ENCODE measurements around the gene ZNF669. TPM values are rescaled to one million over a fixed set of nuclear protein-coding genes. Genes with fewer than 3 reads are reported as not detected.
"Not testable (repeated sequence)": the region's sequence is repeated elsewhere in the genome, so short reads cannot be mapped to it uniquely, and the experiment has no call there.

The ZNF669 gene
- total and polyA plus RNA-seq, 3 donors from 2014 or later: 9.4 to 12.1 (median 10.6) TPM

DNA sequence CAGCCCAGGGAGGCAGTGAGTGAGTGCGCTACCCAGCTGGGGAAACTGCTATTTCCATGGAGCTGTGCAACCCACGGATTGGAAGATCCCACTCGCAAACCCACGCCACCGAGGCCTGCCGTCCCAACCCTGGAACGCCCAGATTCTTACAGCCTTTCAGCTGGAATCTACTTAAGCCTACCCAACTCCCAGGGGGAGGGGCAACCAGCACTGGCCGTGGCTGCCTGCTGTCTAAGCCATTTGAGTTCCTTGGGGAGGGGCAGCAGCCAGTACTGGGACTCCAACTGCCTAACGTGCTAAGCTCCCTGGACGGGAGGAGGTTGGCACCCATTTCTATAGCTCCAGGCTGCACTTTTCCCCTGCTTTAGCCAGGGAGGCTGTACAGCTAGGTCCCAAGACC lies 27.1 kb upstream of the ZNF669 start:
- no peaks in the 10 kb centered on the region for H3K4me1 ChIP-seq
- intact Hi-C loops (cut with DNase I; ENCODE audit: low total_unique reads): no loop called here
- H3K36me3 ChIP-seq (ENCODE audit: low read depth, missing control alignments): no peaks in the 10 kb centered on the region
- H3K27ac ChIP-seq: no peak overlapping the region
- DNase-seq: no peak
- no peak overlapping the region for H3K4me3 ChIP-seq
- no peak for TF ChIP-seq POLR2A (IDR thresholded peaks at IDR 0.05)
- no peak for TF ChIP-seq CTCF (IDR thresholded peaks at IDR 0.05)
- H3K27me3 ChIP-seq: no peaks in the 10 kb centered on the region
- WGBS, 2 donors: 87 to 98% methylated on average over 7 to 10 of the region's 10 CpGs
- no peaks in the 10 kb centered on the region for H3K9me3 ChIP-seq

- H3K27ac ChIP-seq; H3K27me3 ChIP-seq; H3K4me3 ChIP-seq; intact Hi-C loops (cut with DNase I; ENCODE audit: low total_unique reads); H3K4me1 ChIP-seq; DNase-seq; H3K36me3 ChIP-seq (ENCODE audit: low read depth, missing control alignments); H3K9me3 ChIP-seq: not testable (repeated sequence)
- WGBS, 2 donors: 12 to 44% methylated on average over 9 to 13 of the region's 18 CpGs
Measured at GRCh38 chr1:247127519-247128282, 23.5 kb upstream of the ZNF669 start.

DNA sequence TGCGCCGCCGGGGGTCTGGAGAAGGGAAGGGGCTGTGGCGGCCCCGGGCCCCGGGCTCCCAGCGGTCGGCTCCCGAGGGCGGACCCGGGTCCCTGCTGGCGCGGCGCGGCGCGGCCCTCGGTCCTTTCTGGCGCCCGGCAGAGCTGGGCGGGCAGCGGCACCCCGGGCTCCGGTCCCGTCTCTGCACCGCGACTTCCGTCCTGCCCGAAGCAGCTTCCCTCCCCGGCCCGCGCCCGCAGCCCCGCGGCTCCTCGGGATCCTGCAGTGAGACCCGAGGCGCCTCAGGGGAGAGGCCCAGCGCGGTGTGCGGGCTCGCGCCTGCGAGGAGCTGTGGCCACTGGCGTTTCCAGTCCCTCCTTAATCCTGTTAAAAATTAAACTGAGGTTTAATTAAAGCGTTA lies 22.4 kb upstream of the ZNF669 start:
- WGBS, 2 donors: no CpG with 5 or more reads among the region's 46 CpGs
- H3K27me3 ChIP-seq; H3K4me1 ChIP-seq; H3K4me3 ChIP-seq; H3K9me3 ChIP-seq; H3K27ac ChIP-seq; intact Hi-C loops (cut with DNase I; ENCODE audit: low total_unique reads); H3K36me3 ChIP-seq (ENCODE audit: low read depth, missing control alignments); DNase-seq: not testable (repeated sequence)

DNA sequence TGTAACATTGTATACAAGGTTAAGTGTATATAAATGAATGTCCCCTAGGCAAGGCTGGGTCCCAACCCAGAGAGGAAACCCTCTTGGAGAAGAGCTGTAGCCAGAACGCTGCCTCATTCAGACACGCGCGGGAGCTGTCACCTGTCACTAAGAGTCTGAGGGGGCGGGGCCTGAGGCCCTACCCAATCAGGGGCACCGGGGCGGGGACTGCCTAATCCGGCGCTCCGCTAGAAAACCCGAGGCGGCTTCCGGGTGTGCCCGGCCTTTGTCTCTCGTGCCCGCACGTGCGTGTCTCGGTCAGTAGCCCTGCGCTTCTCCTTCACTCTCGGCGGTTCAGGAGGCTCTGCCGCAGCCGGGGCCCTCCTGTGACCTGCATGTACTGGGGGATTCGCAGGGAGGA lies 22.0 kb upstream of the ZNF669 start:
- H3K4me1 ChIP-seq; H3K27me3 ChIP-seq; H3K36me3 ChIP-seq (ENCODE audit: low read depth, missing control alignments); H3K27ac ChIP-seq; H3K4me3 ChIP-seq; intact Hi-C loops (cut with DNase I; ENCODE audit: low total_unique reads); H3K9me3 ChIP-seq; DNase-seq: not testable (repeated sequence)
- WGBS, 2 donors: no CpG with 5 or more reads among the region's 25 CpGs

DNA sequence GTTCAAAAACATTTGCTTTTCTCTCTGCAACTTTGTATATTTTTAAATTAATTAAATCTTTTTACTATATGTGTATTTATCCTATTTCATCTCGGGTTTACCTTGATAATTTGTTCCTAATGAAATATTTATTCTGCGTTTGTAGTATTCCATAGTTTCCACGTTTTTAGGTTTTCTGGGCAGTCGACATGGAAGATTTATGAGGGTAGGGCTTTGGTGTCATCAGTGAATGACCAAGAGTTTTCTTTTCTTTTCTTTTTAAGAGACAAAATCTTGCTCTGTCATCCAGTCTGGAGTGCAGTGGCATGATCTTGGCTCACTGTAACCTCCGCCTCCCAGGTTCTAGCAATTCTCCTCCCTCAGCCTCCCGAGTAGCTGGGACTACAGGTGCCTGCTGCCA lies 17.2 kb upstream of the ZNF669 start:
- Histone ChIP-seq H3K27me3 (no peaks in the 10 kb centered on the region), H3K4me1 (no peaks in the 10 kb centered on the region), H3K9me3 (no peaks in the 10 kb centered on the region), H3K4me3 (no peak overlapping the region), H3K36me3 (ENCODE audit: low read depth, missing control alignments) (no peaks in the 10 kb centered on the region), H3K27ac (no peak overlapping the region)
- TF ChIP-seq CTCF (IDR thresholded peaks at IDR 0.05): no peak
- no peak for TF ChIP-seq POLR2A (IDR thresholded peaks at IDR 0.05)
- intact Hi-C loops (cut with DNase I; ENCODE audit: low total_unique reads): no loop called here
- DNase-seq: no peak
- 73 to 79% methylated on average over 6 of the region's 6 CpGs for WGBS, 2 donors

- H3K4me3 ChIP-seq; intact Hi-C loops (cut with DNase I; ENCODE audit: low total_unique reads); H3K36me3 ChIP-seq (ENCODE audit: low read depth, missing control alignments); H3K9me3 ChIP-seq; H3K4me1 ChIP-seq; H3K27me3 ChIP-seq; H3K27ac ChIP-seq; DNase-seq: not testable (repeated sequence)
- 89 to 92% methylated on average over 4 of the region's 4 CpGs for WGBS, 2 donors
Measured at GRCh38 chr1:247120408-247120668, 16.2 kb upstream of the ZNF669 start.

Measured in testis (tissue), 3 donors.